GM06990 (cell line): ENCODE results near the gene SLC25A47.

Experiments
- DNase-seq: peaks from one replicate; pipeline ENCODE4 v3.0.0-alpha.2; 2011; ENCODE audit not compliant: insufficient read length; ENCODE audit errors: extremely low read depth
- H3K27me3 ChIP-seq: replicated peaks from 2 replicates; pipeline ENCODE4 v1.6.0; 2011; ENCODE audit warnings: low read length; ENCODE audit not compliant: control insufficient read depth, insufficient read depth
- H3K36me3 ChIP-seq: 2 replicates; pipeline ENCODE4 v1.5.1; 2011; ENCODE audit warnings: low read length; ENCODE audit not compliant: control insufficient read depth, insufficient read depth
- H3K4me3 ChIP-seq: replicated peaks from 2 replicates; pipeline ENCODE4 v1.5.1; 2011; ENCODE audit warnings: low read depth, mild to moderate bottlenecking, control low read depth, low read length
- TF ChIP-seq, protein P1 (sequence below): IDR thresholded peaks from 2 replicates; pipeline ENCODE4 v1.5.1; 2011; ENCODE audit warnings: low read length, control low read depth, mild to moderate bottlenecking, inconsistent platforms; ENCODE audit not compliant: insufficient read depth, poor library complexity, severe bottlenecking

Gene SLC25A47

GRCh38 chr14:100292776-100293461 lies 30.2 kb upstream of the SLC25A47 start:
- Histone ChIP-seq H3K36me3 (no peaks in the 10 kb centered on the region; the same call in none of the 2 replicates), H3K27me3 (no peaks in the 10 kb centered on the region), H3K4me3 (no peak overlapping the region)
- TF ChIP-seq, protein P1, sequence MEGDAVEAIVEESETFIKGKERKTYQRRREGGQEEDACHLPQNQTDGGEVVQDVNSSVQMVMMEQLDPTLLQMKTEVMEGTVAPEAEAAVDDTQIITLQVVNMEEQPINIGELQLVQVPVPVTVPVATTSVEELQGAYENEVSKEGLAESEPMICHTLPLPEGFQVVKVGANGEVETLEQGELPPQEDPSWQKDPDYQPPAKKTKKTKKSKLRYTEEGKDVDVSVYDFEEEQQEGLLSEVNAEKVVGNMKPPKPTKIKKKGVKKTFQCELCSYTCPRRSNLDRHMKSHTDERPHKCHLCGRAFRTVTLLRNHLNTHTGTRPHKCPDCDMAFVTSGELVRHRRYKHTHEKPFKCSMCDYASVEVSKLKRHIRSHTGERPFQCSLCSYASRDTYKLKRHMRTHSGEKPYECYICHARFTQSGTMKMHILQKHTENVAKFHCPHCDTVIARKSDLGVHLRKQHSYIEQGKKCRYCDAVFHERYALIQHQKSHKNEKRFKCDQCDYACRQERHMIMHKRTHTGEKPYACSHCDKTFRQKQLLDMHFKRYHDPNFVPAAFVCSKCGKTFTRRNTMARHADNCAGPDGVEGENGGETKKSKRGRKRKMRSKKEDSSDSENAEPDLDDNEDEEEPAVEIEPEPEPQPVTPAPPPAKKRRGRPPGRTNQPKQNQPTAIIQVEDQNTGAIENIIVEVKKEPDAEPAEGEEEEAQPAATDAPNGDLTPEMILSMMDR: no peak
- DNase-seq: no peak

GRCh38 chr14:100293497-100294212 lies 29.5 kb upstream of the SLC25A47 start:
- H3K27me3 ChIP-seq: no peaks in the 10 kb centered on the region
- no peaks in the 10 kb centered on the region; the same call in none of the 2 replicates for H3K36me3 ChIP-seq
- no peak overlapping the region for H3K4me3 ChIP-seq
- DNase-seq: no peak
- TF ChIP-seq, protein P1: no peak

GRCh38 chr14:100294213-100294962 lies 28.8 kb upstream of the SLC25A47 start:
- no peaks in the 10 kb centered on the region for H3K27me3 ChIP-seq
- DNase-seq: peak; percentile 76
- no peaks in the 10 kb centered on the region; the same call in 1 of the 2 replicates for H3K36me3 ChIP-seq
- no peak overlapping the region for H3K4me3 ChIP-seq
- TF ChIP-seq, protein P1: no peak

DNA sequence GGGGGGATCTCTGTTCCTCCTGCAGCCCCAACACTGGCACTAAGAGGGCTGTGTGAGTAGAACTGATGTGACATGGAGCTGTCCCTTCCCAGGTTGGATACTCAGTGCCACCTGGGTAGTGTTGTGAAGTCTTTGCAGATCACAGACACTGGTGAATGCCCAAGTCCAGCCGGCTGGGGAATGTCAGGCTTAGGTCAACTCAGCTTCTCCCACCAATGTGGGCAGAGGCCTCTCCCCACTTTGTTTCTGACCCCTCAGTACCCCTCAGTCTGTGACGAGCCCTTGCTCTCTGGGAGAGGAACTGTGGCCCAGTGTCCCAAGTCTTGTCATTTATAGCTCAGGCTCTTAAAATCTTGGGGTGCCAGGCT lies 28.2 kb upstream of the SLC25A47 start:
- DNase-seq: no peak
- no peaks in the 10 kb centered on the region; the same call in 1 of the 2 replicates for H3K36me3 ChIP-seq
- no peak overlapping the region for H3K4me3 ChIP-seq
- TF ChIP-seq, protein P1: no peak
- H3K27me3 ChIP-seq: no peaks in the 10 kb centered on the region

- TF ChIP-seq, protein P1: no peak
- Histone ChIP-seq H3K4me3 (no peak overlapping the region), H3K27me3 (no peaks in the 10 kb centered on the region), H3K36me3 (no peaks in the 10 kb centered on the region; the same call in 1 of the 2 replicates)
- no peak for DNase-seq
These were observed 27.6 kb upstream of the SLC25A47 start for GRCh38 chr14:100295376-100296105.
